GM12878 (cell line): ENCODE results near the gene CDC34.

Experiments
- CBX3 ChIP-seq: fragments of 200-600 bp; sonication (generic); IDR thresholded peaks from 2 replicates; pipeline ENCODE4 v1.6.1; 2016; ENCODE audit warnings: low read depth, borderline replicate concordance
- CHD4 ChIP-seq: fragments of 200-600 bp; sonication (generic); IDR thresholded peaks from 2 replicates; pipeline ENCODE4 v1.6.1; 2016; ENCODE audit warnings: mild to moderate bottlenecking
- RAD21 ChIP-seq: IDR thresholded peaks from 2 replicates; pipeline ENCODE4 v1.6.1; 2011; ENCODE audit warnings: mild to moderate bottlenecking, low read depth, low read length, moderate library complexity; ENCODE audit not compliant: insufficient read depth
- TCF12 ChIP-seq: IDR thresholded peaks from 2 replicates; pipeline ENCODE4 v1.6.1; 2011; ENCODE audit warnings: low read depth, mild to moderate bottlenecking, low read length
- ZNF274 ChIP-seq: IDR thresholded peaks from one replicate; pipeline ENCODE4 v1.8.0; 2011; ENCODE audit not compliant: insufficient read length, insufficient read depth

- TF ChIP-seq ZNF274 (no peak), RAD21 (no peak), CHD4 (no peak), TCF12 (peak; percentile 59; the same call in 1 of the 2 replicates), CBX3 (no peak)
Observed at GRCh38 chr19:488505-489417, 42.8 kb upstream of the CDC34 start.
